Ureter (tissue), 1 donor: ENCODE measurements around the gene USP25. TPM values are rescaled to one million over a fixed set of nuclear protein-coding genes. Genes with fewer than 3 reads are reported as not detected.
A peak's percentile ranks its signal among the peaks of the same experiment; 100 is the strongest.

Experiments used
- DNase-seq: peaks from one replicate; pipeline ENCODE4 v3.0.0-alpha.2; 2020; ENCODE audit warnings: low spot score
- total RNA-seq: library from RNA; stranded (reverse); gene quantifications from one replicate; pipeline ENCODE4 v1.2.4, GENCODE V29; 2023
- donor health status: DM: yes; HTN: yes; CAD: no.

Gene USP25, protein sequence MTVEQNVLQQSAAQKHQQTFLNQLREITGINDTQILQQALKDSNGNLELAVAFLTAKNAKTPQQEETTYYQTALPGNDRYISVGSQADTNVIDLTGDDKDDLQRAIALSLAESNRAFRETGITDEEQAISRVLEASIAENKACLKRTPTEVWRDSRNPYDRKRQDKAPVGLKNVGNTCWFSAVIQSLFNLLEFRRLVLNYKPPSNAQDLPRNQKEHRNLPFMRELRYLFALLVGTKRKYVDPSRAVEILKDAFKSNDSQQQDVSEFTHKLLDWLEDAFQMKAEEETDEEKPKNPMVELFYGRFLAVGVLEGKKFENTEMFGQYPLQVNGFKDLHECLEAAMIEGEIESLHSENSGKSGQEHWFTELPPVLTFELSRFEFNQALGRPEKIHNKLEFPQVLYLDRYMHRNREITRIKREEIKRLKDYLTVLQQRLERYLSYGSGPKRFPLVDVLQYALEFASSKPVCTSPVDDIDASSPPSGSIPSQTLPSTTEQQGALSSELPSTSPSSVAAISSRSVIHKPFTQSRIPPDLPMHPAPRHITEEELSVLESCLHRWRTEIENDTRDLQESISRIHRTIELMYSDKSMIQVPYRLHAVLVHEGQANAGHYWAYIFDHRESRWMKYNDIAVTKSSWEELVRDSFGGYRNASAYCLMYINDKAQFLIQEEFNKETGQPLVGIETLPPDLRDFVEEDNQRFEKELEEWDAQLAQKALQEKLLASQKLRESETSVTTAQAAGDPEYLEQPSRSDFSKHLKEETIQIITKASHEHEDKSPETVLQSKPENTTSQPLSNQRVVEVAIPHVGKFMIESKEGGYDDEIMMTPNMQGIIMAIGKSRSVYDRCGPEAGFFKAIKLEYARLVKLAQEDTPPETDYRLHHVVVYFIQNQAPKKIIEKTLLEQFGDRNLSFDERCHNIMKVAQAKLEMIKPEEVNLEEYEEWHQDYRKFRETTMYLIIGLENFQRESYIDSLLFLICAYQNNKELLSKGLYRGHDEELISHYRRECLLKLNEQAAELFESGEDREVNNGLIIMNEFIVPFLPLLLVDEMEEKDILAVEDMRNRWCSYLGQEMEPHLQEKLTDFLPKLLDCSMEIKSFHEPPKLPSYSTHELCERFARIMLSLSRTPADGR
- 59.3 TPM for total RNA-seq

DNA sequence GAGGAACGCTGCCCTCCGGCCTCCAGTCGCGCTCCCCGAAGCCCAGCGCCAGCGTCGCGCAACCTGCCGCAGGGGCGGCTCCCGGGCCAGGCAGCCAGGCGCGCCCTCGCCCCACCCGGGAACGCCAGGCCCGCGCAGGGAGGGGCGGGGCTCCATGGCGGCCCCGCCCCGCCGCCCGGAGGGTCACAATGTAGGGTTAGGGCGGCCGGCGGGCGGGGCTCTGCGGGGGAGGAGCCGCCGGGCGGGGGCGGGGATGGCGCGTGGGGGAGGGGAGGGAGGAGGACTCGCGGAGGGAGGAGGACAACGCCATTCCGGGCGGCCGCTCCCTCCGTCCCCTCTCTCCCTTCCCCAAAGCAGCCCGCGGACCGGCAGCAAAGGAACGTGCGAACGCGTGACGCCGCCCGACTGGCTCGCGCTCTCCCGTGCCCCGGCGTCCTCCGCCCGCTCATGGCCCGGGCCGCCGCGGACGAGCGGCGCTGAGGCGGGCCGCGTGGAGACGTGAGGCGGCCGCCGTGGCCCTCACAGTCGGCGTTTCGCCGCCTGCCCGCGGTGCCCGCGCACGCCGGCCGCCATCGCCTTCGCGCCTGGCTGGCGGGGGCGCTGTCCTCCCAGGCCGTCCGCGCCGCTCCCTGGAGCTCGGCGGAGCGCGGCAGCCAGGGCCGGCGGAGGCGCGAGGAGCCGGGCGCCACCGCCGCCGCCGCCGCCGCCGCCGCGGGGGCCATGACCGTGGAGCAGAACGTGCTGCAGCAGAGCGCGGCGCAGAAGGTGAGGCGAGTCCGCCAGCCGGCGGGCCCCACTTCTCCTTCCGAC, at the start of gene USP25:
USP25 (plus strand) TSS at position 309 of the 810 bp plus-strand sequence; CDS start at position 721, 412 bp downstream.
- DNase-seq = peak; percentile 95

DNA sequence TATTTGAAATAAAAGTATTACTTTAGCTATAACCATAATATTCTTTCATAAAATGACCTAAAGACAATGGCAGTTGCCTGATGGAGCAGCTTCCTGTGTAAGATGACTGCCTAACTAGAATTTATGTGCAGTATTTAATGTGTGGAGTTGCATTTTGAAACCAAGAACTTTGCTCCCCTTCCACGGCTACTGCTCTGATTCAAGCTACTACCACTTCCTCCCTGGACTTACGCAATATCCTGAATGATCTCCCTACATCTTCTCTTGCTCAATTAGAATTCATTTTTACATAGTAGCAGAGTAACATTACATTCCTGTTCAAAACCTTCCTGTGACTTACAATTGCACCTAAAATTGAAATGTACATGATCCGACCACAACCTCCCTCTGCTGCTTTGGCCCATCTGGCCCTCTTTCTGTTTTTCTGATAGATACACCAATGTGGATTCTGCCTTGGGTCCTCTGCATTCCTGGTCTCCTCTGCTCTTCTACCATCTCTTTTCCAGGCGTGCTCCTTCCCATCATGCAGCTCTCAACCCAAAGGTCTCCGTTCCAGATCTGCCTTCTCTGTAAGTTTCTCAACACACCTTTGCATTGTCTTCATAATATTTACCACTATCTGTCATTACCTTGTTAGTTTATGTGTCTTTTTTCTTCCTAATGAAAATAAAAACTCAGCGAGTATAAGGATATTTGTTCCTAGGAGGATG, 47.4 kb upstream of the USP25 start:
- DNase-seq = no peak

DNA sequence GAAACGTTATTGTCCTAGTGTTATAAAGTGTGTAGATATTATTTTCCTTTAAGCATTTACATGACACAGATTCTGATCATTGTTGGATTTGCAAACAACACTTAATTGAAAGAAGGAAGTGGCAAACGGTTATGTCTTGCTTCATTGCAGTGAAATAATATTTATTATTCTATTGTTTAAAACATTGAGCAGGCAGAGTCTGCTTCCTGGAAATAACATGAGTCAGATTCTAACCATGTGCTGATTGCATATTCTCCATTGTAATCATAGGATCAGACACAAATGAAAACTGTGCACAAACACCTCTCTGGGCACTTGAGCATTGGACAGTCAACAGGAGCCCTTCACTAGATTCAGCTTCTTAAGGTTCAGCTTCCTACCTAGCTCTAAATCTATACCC, 46.8 kb upstream of the USP25 start:
- no peak for DNase-seq

DNA sequence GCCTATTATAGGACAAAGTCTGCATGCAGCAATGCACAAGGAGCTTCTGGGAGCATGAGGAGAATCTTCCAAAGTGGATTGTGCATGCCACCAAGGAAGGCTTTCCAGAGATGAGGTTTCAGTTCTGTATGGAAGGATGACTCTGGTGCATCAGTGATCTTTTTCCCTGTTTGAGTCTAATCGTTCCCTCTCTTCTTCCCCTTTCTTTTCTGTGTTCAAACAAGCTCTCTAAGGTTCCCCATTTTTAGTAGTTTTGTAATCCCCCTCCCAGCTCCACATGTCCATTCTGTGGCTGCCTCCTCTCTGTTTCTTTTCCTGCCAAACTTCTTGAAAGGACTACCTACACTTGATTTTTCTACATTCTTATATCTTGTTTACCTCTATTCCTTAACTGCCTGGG, 43.3 kb upstream of the USP25 start:
- no peak for DNase-seq

GRCh38 chr21:15687208-15687607, 42.6 kb upstream of the USP25 start:
- no peak for DNase-seq

- DNase-seq = no peak
Observed at GRCh38 chr21:15688016-15688415, 41.8 kb upstream of the USP25 start.

DNA sequence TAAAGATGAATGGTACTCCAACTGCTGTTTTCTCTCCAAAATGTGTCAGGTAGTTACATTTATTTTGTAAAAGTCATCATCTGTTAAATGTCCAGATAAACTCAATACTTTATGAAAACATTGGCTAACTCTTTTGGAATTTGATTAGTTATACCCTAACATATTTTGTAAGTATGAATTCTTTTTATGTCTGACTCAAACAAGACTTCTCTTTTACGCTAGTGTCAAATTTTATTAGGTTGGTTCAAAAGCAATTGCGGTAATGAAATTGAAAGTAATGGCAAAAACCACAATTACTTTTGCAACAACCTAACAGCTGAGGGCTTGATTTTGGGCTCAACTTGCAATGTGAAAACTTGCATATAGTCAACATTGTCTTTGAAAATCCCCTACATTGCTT, 41.0 kb upstream of the USP25 start:
- DNase-seq = no peak

- no peak for DNase-seq
Observed at GRCh38 chr21:15692711-15693110, 37.1 kb upstream of the USP25 start.

DNA sequence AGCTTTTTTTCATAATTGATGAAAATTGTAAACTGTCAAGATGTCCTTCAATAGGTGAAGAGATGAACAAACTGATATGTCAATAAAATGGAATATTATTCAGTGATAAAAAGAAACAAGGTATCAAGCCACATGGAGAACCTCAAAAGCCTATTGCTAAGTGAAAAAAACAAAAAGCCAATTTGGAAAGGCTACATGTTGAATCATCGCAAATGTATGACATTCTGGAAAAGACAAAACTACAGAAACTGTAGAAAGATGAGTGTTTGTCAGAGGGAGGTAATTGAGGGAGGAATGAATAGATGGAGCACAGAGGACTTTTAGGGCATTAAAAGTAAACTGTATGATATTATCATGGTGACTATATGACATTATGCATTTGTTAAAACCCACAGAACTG, 34.5 kb upstream of the USP25 start:
- DNase-seq = no peak

GRCh38 chr21:15701830-15702229, 28.0 kb upstream of the USP25 start:
- no peak for DNase-seq

GRCh38 chr21:15703932-15704331, 25.9 kb upstream of the USP25 start:
- DNase-seq = no peak

DNA sequence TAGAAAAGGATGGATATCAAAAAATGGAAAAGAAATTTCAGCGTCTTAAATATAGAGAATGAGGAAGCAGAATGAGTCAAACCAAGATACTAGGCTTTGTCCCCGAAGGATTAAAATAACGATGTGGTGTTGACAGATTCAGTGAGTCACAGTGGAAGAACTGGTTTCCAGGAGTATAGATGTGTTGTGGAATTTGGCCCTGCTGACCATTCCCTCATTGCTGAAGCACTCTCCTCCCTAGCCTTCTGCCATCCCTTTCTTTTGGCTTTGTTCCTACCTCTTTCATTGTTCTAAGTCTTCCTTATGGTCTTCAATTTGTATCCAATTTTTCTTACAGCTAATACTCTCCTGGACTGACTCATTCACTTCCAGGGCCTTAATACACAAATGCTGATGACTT, 23.1 kb upstream of the USP25 start:
- DNase-seq = peak; percentile 53

- no peak for DNase-seq
Observed at GRCh38 chr21:15713412-15713811, 16.4 kb upstream of the USP25 start.

DNA sequence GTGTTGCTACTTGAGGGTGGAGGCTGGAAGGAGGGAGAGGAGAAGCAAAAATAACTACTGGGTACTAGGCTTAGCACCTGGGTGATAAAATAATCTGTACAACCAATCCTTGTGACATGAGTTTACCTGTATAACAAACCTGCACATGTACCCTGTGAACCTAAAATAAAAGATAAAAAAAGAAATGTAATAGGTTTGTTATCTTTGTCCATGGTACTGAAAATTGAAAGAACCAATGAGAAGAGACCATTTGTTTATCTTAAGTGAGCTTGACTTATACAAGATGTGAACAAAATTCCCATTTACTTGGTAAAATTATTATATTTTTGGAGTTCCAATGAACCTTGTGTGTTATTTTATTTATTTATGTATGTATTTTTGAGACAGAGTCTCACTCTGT, 11.1 kb upstream of the USP25 start:
- DNase-seq = no peak

GRCh38 chr21:15719976-15720375, 9.8 kb upstream of the USP25 start:
- no peak for DNase-seq

GRCh38 chr21:15722591-15723324, 7.0 kb upstream of the USP25 start:
- no peak for DNase-seq

DNA sequence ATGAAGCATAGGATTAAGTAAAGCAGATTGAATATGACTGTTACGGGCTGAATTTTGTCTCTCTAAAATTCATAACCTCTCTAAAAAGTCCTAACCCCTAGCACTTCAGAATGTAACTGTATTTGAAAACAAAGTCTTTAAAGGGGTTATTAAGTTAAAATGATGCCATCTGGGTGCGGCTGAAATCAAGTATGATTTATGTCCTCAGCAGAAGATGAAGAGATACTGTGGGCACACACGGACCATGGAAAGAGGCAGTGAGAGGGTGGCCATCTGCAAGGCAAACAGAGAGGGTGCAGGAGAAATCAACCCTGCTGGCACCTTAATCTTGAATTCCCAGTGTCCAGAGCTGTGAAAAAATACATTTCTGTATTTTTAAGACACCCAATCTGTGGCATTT, 3.8 kb upstream of the USP25 start:
- no peak for DNase-seq

DNA sequence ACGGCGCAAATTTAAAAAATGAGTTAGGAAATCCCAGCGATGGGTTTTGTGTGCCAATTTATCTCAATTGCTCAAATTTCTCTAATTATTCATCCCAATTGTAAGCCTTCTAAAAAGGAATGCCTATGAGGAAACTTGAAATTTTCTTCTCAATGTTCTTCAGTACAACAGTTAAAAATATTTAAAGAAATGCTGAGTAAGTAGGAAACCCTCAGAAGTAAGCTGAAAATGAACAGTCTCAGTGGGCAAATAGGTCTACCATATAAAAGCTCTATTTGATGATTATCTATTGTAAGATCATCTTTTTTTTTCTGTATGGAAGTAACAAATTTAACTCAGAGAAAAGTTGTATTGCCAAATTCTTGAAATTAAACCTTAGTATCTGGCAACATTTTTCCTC, 1.7 kb upstream of the USP25 start:
- no peak for DNase-seq

- DNase-seq = no peak
Observed at GRCh38 chr21:15729346-15729673, 472 bp upstream of the USP25 start.

GRCh38 chr21:15730484-15731242, 881 bp downstream of the USP25 start:
- no peak for DNase-seq
